ENCODE measurements around the gene CARMIL1. TPM values are rescaled to one million over a fixed set of nuclear protein-coding genes. Genes with fewer than 3 reads are reported as not detected.

The CARMIL1 gene
- total and polyA plus RNA-seq, 2 of the 8 experiments (the other 6 are each of a cell fraction or from before 2014, with no cell fraction given), result 20.3 to 40.4 TPM

GRCh38 chr6:25232479-25232878 is 46.7 kb upstream of the CARMIL1 start:
- TF ChIP-seq BRCA1 (IDR thresholded peaks at IDR 0.05; ENCODE audit: low read depth, low read length) (no peak), CTCF (IDR thresholded peaks at IDR 0.05; ENCODE audit: control extremely low read depth in 1 of 3, insufficient read depth in 1 of 3, low read depth in 1 of 3, low read length in 3 of 3) (no peak), POLR2A (IDR thresholded peaks at IDR 0.05; ENCODE audit: control extremely low read depth in 1 of 2, low read depth in 2 of 2, low read length in 2 of 2) (no peak), RXRA (IDR thresholded peaks at IDR 0.05; ENCODE audit: insufficient read depth, low read depth, low read length) (no peak)
- Histone ChIP-seq H4K5ac (ENCODE audit: insufficient read length, low read depth, low read length) (no peak overlapping the region), H3K4me2 (ENCODE audit: insufficient read depth in 1 of 2, low read depth in 2 of 2, low read length in 2 of 2) (no peak overlapping the region), H3K23ac (ENCODE audit: insufficient read length) (no peak overlapping the region), H3K27ac (ENCODE audit: low read depth, low read length) (no peak overlapping the region), H3K79me2 (ENCODE audit: control insufficient read depth in 1 of 2, insufficient read depth in 2 of 2, low read length in 2 of 2) (no peaks in the 10 kb centered on the region), H3K9me3 (ENCODE audit: insufficient read depth in 2 of 2, low read depth in 1 of 2, low read length in 1 of 2) (no peaks in the 10 kb centered on the region), H2BK20ac (ENCODE audit: low read length) (no peak overlapping the region), H3K4me1 (replicated peaks in 1 of 4; ENCODE audit: control insufficient read depth in 3 of 4, insufficient read depth in 4 of 4, low read length in 3 of 4) (no peaks in the 10 kb centered on the region), H3K14ac (ENCODE audit: insufficient read length) (no peak overlapping the region), H3K23me2 (ENCODE audit: low read depth, low read length) (no peaks in the 10 kb centered on the region), H3K18ac (ENCODE audit: extremely low read depth, low read length) (no peak overlapping the region), H2BK5ac (ENCODE audit: low read depth, low read length) (no peak overlapping the region), H3K4me3 (ENCODE audit: extremely low read depth in 1 of 4, insufficient read depth in 2 of 4, low read depth in 3 of 4, low read length in 4 of 4) (no peak overlapping the region), H2AK5ac (ENCODE audit: low read depth, low read length) (no peak overlapping the region), H2BK12ac (ENCODE audit: low read depth, low read length) (no peak overlapping the region), H2BK15ac (ENCODE audit: low read length) (no peak overlapping the region), H3K4ac (replicated peaks; ENCODE audit: insufficient read length, low read depth, low read length) (no peak overlapping the region), H3K36me3 (ENCODE audit: control insufficient read depth in 2 of 4, insufficient read depth in 4 of 4, low read length in 3 of 4) (no peaks in the 10 kb centered on the region), H4K20me1 (replicated peaks in 1 of 2; ENCODE audit: control insufficient read depth in 1 of 2, insufficient read depth in 2 of 2, low read length in 2 of 2) (no peaks in the 10 kb centered on the region), H2AFZ (ENCODE audit: low read length) (no peak overlapping the region), H2BK120ac (replicated peaks; ENCODE audit: low read depth, low read length) (no peak overlapping the region), H4K91ac (replicated peaks; ENCODE audit: insufficient read length, low read length) (no peak overlapping the region), H3K27me3 (replicated peaks in 1 of 4; ENCODE audit: control insufficient read depth in 3 of 4, extremely low read depth in 1 of 4, insufficient read depth in 3 of 4, low read length in 3 of 4) (no peaks in the 10 kb centered on the region), H3K56ac (replicated peaks; ENCODE audit: insufficient read length, low read depth, low read length) (no peak overlapping the region), H4K8ac (ENCODE audit: extremely low read depth, insufficient read depth, low read length) (no peak overlapping the region), H3K79me1 (ENCODE audit: low read depth, low read length) (no peaks in the 10 kb centered on the region), H3K9ac (replicated peaks in 1 of 4; ENCODE audit: extremely low read depth in 1 of 4, low read depth in 3 of 4, low read length in 3 of 4) (no peak overlapping the region)
- no peak for DNase-seq (ENCODE audit: low read depth in 1 of 2, low spot score in 2 of 2)
- FAIRE-seq, result no peak
- WGBS, 2 experiments (ENCODE audit: extremely low coverage in 1 of 2, insufficient coverage in 1 of 2, insufficient read length in 1 of 2, insufficient replicate concordance in 2 of 2, low coverage in 1 of 2, low lambda C conversion rate in 2 of 2, missing lambda C conversion rate in 1 of 2), result 88% methylated on average over 13 of the region's 13 CpGs; no CpG with 5 or more reads in 1 of the 2 experiments
- ChIA-PET CTCF (ENCODE audit: partially characterized antibody) (interaction anchor here (0.6 to 2.9 kb wide), 5 partner anchors 9 to 486 kb away, joined by 3 to 19 read pairs (median 4); no protein-coding TSS in a partner anchor), POLR2A (ENCODE audit: partially characterized antibody) (no interaction called here)

All from H1 (cell line).